DMS153 (cell line): ENCODE measurements around the gene CCZ1B.
"Not testable (repeated sequence)": the region's sequence is repeated elsewhere in the genome, so short reads cannot be mapped to it uniquely, and the experiment has no call there.

Source experiments
- DNase-seq: peaks from one replicate; lab custom pipeline; 2025; lab: John Stamatoyannopoulos, UW

CCZ1B gene

GRCh38 chr7:6826151-6826550, at the start of gene CCZ1B:
CCZ1B (minus strand) TSS chr7:6826275; CDS start chr7:6826197, 78 bp downstream.
- peak; percentile 86 for DNase-seq

- not testable (repeated sequence) for DNase-seq
These were observed 48.9 kb upstream of the CCZ1B start for GRCh38 chr7:6875022-6875421.

GRCh38 chr7:6872246-6872945, 46.3 kb upstream of the CCZ1B start:
- not testable (repeated sequence) for DNase-seq

- DNase-seq = not testable (repeated sequence)
These were observed 45.5 kb upstream of the CCZ1B start for GRCh38 chr7:6871421-6872144.

- DNase-seq = not testable (repeated sequence)
These were observed 38.7 kb upstream of the CCZ1B start for GRCh38 chr7:6864751-6865150.

- not testable (repeated sequence) for DNase-seq
These were observed 38.1 kb upstream of the CCZ1B start for GRCh38 chr7:6864188-6864587.

GRCh38 chr7:6862876-6863275, 36.8 kb upstream of the CCZ1B start:
- not testable (repeated sequence) for DNase-seq

GRCh38 chr7:6857721-6858314, 31.7 kb upstream of the CCZ1B start:
- peak; percentile 22 for DNase-seq

GRCh38 chr7:6855563-6856131, 29.6 kb upstream of the CCZ1B start:
- DNase-seq = not testable (repeated sequence)

GRCh38 chr7:6854747-6855562, 28.9 kb upstream of the CCZ1B start:
- DNase-seq = not testable (repeated sequence)

GRCh38 chr7:6853681-6854080, 27.6 kb upstream of the CCZ1B start:
- DNase-seq = not testable (repeated sequence)

- not testable (repeated sequence) for DNase-seq
These were observed 23.1 kb upstream of the CCZ1B start for GRCh38 chr7:6849127-6849526.

GRCh38 chr7:6847751-6848150, 21.7 kb upstream of the CCZ1B start:
- DNase-seq = not testable (repeated sequence)

- DNase-seq = peak; percentile 24
These were observed 19.9 kb upstream of the CCZ1B start for GRCh38 chr7:6845971-6846449.

- not testable (repeated sequence) for DNase-seq
These were observed 17.6 kb upstream of the CCZ1B start for GRCh38 chr7:6843654-6844053.

GRCh38 chr7:6843092-6843491, 17.0 kb upstream of the CCZ1B start:
- not testable (repeated sequence) for DNase-seq

- not testable (repeated sequence) for DNase-seq
These were observed 16.3 kb upstream of the CCZ1B start for GRCh38 chr7:6842278-6842921.

GRCh38 chr7:6837081-6837480, 11.0 kb upstream of the CCZ1B start:
- not testable (repeated sequence) for DNase-seq

- not testable (repeated sequence) for DNase-seq
These were observed 9.4 kb upstream of the CCZ1B start for GRCh38 chr7:6835521-6835920.

- no peak for DNase-seq
These were observed 7.6 kb upstream of the CCZ1B start for GRCh38 chr7:6833636-6834035.
